HuH-7.5 (cell line): ENCODE results near the gene DIDO1.

Experiments used
- DNase-seq: peaks from one replicate; pipeline ENCODE4 v3.0.0; 2011; ENCODE audit warnings: low spot score

Gene DIDO1

DNA sequence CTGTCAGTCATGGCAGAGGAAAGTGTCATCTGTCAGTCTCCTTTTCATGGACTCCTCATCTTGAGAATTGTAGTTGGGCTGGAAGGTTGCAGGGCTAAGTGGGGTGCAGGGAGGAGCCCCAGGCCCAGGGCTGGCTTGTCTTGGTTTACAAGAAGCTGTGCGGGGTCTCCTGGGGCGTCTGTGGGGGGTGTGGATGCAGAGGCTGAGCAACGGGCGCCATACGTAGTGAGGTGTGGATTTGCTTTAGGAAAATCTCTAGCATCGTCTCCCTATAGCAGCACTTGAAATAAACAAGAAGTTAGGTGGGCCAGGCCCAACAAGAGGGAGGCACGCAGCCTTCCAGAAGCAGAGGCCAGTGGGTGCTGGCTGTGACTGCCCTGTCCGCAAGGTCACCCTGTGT lies 24.4 kb upstream of the DIDO1 start:
- DNase-seq: no peak

DNA sequence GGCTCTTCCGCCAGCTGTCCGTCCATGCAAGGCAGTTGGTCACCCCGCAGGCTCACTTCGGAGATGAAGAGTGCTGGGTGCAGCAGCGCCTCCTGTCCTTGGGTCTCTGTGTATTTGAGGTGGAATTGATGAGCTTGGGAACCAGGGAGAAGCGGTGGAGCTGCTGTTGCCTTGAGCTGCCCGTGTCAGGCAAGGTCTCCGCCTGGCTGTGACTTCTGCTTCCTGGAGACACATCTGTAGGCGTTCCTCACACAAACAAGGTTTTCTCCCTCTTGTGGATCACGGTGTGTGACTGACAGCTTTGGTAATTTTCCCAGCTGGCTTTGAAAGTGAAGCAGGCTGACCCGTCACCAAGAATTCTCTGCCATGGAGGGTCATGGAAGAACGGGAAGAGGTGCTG lies 23.7 kb upstream of the DIDO1 start:
- no peak for DNase-seq

DNA sequence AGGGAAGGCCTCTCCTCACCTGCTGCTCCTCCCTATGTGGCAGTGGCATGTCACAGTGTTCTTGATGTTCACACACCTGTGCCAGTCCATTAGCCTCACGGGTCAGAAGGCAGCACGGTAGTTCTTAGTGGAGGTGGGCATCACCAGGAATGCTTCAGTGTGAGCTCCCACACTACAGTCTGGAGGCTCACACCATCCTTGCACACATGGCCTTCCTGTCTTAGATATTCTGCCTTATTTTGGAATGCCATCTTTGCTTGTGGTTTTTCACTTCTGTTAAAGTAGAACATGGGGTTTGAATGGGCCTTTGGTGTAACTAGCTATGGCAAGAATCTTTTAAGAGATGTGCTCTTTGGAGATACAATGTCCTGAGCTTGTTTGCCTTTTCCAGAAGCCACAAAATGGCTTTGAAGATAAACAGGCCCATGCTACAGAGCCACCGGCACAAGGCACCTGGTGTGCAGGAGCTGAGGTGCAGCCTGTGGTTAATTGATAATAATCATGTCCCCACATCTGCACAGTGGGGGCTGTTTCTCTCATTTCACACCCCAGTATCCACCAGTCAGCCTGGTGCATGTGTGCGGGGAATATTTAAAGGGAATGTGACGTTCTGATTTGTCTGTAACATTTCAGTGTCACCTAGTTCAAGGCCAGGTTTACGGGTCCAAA lies 23.0 kb upstream of the DIDO1 start:
- DNase-seq: no peak

DNA sequence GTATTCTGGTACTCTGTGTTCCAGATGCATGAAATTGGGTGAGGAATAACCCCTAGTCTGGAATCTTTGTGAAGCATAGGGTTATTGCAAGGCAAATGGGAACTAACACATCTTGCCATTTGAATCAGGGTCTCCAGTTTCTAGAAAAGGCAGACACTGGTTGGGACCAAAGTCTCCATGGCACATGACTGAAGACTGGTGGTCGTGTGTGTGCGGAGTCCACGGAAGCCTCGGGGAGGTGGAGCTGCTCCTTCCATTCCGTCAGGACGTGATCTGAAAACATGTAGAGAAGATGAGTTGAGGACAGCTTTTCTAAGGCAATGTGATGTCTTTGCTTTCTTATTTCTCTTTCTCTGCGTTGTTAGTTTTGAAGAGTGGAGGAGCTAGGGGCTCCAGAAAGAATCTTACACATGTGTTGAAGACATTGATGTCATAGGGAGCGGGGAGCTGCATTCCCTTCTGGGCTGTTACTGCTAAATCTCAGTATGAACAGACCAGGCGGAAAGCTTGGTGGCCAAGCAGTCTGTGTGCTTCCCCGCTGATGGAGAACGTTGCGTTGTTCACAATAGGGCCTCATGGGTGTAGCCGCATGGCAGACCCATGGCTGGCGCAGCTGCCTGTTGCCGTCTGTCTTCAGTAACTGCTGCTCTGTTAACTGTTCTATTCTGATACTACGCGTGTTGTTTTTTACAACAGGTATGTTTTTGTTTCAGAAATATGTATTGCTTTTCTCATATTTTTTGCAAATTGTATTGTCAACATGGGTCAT lies 21.4 kb upstream of the DIDO1 start:
- DNase-seq: no peak

DNA sequence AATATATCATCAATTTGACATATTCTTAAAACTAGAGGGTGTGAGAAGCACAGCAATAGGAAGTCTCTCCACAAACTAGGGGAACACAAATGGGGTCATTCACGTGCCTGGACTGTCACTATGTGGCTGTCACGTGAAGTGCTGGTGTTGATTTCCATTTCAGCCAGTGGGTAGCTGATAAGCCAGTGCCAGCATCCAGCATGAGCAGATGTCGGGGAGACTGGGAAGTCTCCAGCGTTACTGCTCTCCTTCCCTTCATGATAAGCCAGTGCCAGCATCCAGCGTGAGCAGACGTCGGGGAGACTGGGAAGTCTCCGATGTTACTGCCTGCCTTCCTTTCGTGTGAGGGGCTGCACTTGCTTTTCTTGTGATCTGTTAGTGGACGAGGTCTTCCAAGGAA lies 20.6 kb upstream of the DIDO1 start:
- no peak for DNase-seq

DNA sequence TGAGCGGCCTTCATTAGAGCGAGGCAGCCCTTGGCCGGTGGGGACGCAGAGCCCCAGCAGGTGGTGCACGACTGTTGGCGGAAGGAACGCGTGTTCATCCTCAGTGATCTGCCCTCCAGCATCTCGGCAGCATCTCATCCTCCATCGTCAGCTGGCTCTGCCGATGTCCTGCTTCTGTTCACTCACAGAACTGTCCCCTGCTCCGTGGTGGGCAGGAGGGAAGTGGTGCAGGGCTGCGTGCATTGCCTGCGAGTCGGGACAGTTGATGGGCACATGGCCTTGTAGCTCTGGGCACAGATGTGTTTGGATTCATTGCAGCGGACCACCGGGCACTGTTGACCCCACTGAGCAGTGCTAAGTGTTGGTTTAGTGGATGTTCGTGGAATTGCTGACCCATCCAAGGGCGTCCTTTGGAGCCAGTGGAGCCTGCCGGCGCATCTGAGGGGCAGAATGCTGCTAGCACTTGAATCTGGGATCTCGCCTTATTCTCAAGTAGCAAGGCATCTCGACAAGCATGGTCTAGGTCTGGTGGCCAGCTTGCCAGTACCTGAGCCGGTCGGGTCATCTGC lies 19.6 kb upstream of the DIDO1 start:
- DNase-seq: no peak

DNA sequence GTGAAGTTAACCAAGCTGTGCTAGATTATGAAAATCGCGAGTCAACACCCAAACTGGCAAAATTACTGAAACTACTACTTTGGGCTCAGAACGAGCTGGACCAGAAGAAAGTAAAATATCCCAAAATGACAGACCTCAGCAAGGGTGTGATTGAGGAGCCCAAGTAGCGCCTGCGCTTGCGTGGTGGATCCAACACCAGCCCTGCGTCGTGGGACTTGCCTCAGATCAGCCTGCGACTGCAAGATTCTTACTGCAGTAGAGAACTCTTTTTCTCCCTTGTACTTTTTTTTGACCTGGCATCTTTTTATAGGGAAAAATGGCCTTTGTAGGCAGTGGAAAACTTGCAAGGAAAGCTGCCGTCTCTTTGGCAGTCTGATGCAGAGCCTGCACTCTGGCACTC lies 18.4 kb upstream of the DIDO1 start:
- no peak for DNase-seq

DNA sequence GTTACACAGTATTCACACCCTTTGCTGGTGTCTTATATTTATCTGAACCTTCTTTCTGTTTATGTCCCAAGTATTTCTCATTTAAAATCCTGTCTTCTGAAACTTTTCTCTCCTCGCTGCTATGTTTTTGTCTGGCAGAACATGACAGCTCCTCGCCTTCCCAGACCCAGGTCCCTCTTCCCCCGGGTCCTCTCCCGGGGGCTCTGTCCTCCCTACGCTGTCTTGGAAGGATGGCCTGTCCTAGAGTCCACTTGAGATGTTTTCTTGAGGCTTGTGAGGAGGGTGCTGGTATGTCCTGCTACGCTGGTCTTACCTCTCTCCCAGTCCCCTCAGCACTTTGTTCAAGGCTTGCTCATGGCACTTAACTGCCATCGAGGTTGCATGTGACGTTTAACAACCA lies 17.9 kb upstream of the DIDO1 start:
- no peak for DNase-seq

DNA sequence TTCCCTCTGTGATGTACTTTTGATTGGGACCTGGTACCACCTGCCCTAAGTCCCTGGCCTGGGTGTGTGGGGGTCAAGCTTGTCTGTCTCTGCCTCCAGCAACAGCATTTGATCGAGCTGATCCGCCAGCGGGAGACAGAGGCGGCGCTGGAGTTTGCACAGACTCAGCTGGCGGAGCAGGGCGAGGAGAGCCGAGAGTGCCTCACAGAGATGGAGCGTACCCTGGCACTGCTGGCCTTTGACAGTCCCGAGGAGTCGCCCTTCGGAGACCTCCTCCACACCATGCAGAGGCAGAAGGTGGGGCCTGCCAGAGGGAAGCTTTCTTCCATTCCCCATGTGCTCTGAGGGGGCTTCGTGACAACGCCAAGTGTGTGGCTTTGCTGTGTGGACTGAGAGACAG lies 17.1 kb upstream of the DIDO1 start:
- no peak for DNase-seq

DNA sequence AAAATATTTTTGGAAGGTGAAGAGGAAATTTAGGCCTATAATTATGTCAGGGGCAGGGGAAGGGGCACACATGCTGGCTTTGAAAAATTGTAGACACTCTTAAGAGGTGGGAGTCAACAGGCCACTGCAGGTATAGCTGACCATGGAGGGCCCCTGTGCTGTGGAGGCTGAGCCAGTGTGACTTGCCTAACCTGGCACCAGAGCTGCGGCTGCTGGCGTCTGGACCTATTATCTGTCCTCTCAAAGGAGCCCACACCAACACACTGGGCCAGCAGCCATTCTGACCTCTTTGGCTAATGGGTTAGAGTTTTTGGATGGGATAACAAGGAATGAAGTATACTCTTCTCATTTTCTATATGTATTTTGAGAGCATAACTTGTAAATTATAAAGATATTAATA lies 16.2 kb upstream of the DIDO1 start:
- no peak for DNase-seq

DNA sequence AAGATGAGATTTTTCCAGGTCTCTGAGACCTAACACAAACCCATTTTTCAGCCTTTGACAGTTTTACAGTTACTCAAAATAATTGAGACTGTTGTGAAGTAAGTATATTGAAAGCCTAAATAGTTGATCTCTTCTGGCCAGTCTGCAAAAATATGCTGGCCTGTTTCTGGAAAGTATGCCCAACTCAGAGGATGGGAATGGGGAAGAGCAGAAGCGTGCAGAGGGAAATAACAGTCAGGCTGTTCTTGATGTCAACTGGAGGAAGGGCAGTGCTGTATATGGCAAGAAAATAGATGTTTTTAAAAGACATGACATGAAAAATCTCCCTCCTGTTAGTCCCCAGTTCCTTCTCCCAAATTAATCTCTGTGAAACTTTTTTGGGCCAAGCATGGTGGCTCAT lies 15.5 kb upstream of the DIDO1 start:
- DNase-seq: no peak

DNA sequence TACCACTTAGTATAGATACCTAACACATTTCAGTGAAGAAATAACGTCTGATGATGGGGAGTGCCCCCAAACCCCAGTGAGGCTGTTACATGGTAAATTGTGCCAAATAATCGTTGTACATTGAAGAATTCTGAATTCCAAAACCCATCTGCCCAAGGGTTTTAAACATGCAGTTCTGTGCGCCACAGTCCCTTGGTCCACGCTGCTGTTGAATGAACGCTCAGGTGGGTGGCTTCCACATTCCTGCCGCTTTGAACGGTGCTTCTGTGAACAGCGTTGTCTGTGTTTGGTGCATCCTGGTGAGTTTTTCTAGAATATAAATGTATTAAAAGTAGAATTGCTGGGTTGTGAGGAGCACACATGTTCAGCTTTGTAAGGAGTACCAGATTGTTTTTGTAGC lies 14.6 kb upstream of the DIDO1 start:
- no peak for DNase-seq

DNA sequence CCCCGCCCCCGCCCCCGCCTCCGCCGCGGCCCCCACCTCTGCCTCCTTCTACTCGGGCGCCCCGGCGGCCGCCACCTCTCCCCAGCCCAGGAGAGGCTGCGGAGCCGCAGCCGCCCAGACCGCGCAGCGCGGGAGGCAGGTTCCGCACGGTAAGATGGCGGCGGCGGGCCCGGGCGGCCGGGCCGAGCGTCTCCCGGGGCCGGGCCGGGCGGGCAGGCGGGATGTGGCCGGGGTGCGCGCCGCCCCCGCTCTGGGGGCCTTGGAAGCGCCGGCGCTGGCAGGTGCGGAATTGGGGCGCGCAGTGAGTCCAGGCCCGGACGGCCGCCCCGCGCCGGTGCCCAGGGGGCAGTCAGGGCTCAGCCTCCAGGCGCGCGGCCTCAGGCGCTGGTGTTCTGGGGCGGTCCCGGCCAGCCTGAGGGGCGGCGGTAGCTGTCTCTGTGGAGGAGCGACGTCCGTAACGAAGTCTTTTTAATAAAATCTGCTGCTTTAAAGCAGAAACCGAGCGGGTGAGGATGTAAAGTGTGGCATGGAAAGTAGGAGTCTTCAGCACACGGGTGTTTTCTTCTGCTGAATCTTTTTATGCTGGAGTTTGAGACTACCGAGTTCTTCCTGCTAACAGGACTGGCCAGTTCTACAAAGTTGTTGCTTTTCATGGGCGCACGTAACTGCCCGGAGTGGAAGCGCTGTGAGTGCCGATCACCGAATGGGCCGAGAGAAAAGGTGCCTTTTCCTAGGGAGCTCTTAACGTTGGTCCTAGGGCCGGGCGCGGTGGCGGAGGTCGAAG lies 12.0 kb upstream of the DIDO1 start, which contains the start of gene GID8:
Gene GID8, plus strand, starts transcription at position 43 of the 784 bp plus-strand sequence. CDS start 3,356 bp downstream, outside the sequence.
- DNase-seq: peak; percentile 60

DNA sequence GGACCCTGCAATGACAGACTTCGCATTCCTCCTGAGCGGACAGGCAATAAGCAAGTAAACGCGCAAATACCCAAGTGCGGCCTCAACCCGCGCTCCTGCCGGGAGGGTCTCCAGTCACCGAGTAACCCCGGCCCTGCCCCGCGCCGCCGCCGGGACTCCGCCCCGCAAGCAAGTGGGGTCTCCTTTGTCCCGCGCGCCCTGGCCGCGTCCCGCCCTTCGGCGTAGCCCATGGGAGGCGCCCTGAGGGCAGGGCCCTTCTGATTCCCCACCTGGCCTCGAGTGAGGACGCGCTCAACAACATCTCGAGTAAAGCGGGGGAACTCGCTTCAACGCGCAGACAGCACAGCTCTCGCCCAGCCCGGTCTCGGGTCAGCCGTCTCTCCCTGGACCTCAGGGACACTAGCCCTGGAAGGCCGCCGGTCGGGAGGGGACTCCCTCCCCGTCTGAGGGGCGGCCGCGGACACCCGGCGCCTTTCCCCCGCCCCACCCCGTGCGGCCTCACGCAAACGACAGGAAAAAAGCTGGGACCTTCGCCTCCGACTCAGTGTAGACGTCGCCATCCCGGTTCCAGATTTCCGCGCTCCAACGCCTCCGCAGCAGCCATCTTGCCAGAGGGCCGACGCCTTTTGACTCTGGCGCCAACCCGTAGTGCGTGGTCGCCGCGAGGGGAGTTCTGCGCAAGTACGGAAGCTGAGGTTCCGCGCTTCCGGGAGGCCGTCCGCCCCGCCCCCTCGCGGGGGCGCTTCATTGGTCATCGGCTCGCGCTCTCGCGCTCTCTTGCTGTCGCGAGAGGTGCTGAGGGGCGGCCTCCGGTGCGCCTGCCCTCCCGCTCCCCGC lies 11.2 kb upstream of the DIDO1 start:
- peak; percentile 91 for DNase-seq

DNA sequence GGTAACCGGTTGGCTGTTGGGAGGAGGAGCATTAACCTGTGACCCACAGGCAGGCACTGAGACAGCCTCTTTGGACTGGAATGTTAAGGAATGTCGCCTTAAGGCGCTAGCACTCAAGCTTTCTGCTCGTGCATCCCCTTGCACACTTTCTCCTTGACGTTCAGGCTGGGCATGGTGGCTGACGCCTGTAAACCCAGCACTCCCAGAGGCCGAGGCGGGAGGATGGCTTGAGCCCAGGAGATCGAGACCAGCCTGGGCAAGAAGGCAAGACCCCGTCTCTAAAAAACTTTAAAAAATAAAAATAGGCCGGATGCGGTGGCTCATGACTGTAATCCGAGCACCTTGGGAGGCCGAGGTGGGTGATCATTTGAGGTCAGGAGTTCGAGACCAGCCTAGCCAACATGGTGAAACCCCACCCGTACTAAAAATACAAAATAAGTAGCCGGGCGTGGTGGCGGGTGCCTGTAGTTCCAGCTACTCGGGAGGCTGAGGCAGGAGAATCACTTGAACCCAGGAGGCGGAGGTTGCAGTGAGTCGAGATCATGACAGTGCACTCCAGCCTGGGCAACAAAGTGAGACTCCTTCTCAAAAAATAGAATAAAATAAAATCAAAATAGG lies 9.8 kb upstream of the DIDO1 start:
- DNase-seq: no peak

DNA sequence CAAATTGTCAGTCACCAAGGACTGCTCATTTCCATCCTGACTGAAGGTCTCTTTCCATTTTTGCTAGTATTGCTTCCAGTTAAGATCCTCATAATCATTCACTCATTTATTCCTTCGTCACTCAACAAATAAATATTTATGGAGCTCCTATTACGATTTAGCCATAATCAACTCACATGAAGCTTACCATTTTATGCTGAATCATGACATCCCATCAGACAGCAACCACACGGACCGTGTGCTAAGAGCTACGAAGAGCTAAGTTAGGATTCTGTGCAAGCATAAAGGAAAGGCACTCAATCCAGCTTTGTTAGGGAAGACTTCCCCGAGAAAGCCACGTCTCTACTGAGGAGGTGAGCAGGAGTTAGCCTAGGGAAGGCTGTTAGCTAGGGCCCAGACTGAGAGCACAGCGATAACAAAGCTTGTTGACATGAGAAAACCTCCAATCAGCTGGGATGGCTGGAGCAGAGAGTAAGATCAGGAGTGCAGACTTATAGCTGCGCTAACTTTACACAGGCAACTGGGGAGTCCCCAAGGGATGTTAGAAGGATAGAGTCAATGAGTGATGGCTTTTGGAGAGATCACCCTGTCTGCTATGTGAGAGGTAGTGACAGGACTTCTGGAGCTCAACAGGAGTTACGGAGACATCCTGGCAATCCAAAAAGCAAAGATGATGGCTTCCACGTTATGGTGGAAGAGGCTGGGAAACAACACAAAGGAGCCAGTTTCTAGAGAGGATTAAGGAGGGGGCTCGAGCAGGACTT lies 9.1 kb upstream of the DIDO1 start:
- DNase-seq: no peak

DNA sequence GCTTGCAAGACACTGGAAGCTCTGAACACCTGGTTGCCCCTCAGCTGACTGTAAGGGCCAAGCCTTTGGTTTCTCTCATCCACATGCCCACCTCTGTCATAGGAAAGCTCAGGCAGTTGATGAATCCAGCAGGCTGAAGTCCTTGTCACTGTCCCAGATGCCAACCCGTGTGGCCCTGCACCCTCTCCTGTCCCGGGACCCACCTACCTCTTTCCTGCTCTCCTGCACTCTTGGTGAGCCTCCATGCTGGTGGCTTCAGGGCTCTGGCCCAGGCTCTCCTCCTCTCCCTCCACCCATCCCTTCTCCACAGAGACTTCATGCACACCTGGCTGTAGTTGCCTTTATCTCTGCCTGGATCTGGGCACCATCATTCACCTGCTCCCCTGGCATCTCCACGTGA lies 7.7 kb upstream of the DIDO1 start:
- DNase-seq: no peak

DNA sequence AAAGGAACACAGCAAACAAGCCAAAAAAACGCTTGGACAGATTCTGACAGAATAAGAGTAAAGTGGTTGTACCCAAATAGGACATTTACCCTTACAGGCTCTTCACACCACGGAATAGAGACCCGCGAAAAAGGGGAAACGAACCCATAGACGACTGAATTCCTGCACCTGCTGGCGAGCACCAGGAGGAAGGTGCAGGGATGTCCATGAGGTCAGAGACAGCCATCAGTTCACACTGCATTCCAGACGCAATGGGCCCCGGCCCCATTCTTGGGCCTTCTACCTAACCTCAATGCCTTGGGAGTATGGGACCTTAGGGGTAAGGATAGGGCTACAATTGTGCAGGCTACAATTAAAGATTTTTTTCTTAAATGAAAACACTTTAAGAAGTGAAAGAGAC lies 5.2 kb upstream of the DIDO1 start:
- DNase-seq: no peak

DNA sequence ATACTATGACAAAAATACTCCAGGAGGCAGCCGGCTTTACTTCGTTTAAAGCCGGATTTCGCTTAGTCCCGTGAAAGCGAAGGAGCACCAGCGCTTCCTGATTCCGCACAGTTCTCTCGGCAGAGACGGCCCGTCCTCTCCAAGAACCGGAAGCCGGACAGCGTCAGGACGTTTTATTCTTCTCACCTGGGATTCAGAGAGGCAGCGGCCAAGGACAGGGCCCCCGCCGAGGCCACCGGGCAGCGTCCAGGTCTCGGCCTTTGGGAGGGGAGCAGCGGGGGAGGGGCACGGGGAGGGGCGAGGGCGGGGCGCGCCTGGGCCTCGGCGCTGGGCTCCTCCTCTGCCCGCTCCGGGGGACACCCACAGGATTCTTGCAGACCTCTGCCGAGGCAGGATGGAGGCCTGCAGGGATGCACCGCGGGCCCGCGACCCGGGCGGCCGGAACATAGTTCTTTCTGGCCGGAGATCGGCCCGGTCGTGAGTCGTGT lies 2.8 kb upstream of the DIDO1 start:
- no peak for DNase-seq

DNA sequence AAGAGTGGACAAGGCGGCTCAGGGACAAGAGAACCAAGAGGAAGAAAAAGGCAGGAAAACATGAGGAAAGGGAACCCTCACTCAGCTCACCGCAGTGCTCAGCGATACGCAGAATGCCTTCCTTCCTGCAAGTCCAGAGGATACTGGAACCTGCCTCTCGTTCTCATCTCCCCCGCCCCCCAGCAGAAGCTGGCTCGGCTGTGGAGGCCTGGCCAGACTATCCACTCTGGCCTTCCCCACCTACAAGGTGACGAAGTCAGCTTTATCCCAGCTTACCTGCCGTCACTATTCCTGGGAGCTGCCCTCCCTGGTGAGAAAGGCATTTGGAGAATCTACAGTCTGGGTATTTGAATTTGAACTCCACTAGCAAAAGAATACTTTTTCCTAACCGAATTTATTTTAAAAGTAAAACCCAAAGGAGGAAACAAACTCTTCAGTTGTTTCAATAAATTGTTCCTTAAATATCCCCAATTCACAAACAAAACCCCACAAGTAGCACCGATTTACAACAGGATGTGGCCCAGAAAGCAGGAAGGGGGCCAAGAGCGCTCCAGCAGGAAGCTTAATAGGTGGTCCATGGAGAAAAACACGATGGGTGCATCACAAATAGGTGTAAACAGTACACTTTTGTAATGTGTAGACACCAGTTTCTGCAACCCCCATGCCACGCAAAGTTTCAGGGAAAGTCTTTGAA lies 2.1 kb upstream of the DIDO1 start:
- no peak for DNase-seq
